ENCODE results near the gene DNAH10. TPM values are rescaled to one million over a fixed set of nuclear protein-coding genes. Genes with fewer than 3 reads are reported as not detected.

Gene DNAH10
- total RNA-seq, 4 donors from 2014 or later, result 0.18 to 0.65 TPM; not detected in 2

- H3K36me3 ChIP-seq, result peaks cover 3 to 53% of the 10 kb centered on the region in 2 donors
- intact Hi-C loops (cut with DNase I; ENCODE audit: low total_unique reads), result no loop called here
Measured at GRCh38 chr12:123721245-123721644, 40.9 kb upstream of the DNAH10 start.

GRCh38 chr12:123723011-123723410, 39.1 kb upstream of the DNAH10 start:
- intact Hi-C loops (cut with DNase I; ENCODE audit: low total_unique reads), result no loop called here
- TF ChIP-seq POLR2A (IDR thresholded peaks at IDR 0.05) (no peak), CTCF (IDR thresholded peaks at IDR 0.05 in 4 of 5, conservative IDR thresholded peaks at IDR 0.05 in 1 of 5) (no peak)
- Histone ChIP-seq H3K4me1 (no peaks in the 10 kb centered on the region), H3K9me3 (no peaks in the 10 kb centered on the region), H3K4me3 (no peak overlapping the region), H3K27ac (no peak overlapping the region), H3K27me3 (no peaks in the 10 kb centered on the region), H3K36me3 (peaks cover 3 to 70% of the 10 kb centered on the region in 2 donors)
- DNase-seq, result no peak
- in situ Hi-C loops (cut with MboI; ENCODE audit: low sequenced_read_pairs in 4 of 4), result no loop called here
- no peak for ATAC-seq

More at GRCh38 chr12:123721245-123721644, 40.9 kb upstream of the DNAH10 start:
- no peaks in the 10 kb centered on the region for H3K27me3 ChIP-seq
- H3K4me1 ChIP-seq, result no peaks in the 10 kb centered on the region
- no peak overlapping the region for H3K4me3 ChIP-seq
- H3K27ac ChIP-seq, result no peak overlapping the region
- no peaks in the 10 kb centered on the region for H3K9me3 ChIP-seq
- TF ChIP-seq CTCF (IDR thresholded peaks at IDR 0.05 in 4 of 5, conservative IDR thresholded peaks at IDR 0.05 in 1 of 5) (no peak), POLR2A (IDR thresholded peaks at IDR 0.05) (no peak)
- no peak for ATAC-seq
- no peak for DNase-seq
- in situ Hi-C loops (cut with MboI; ENCODE audit: low sequenced_read_pairs in 4 of 4), result no loop called here

- no peak overlapping the region for H3K27ac ChIP-seq
- H3K27me3 ChIP-seq, result no peaks in the 10 kb centered on the region
- no peak for TF ChIP-seq POLR2A (IDR thresholded peaks at IDR 0.05)
- no peak for TF ChIP-seq CTCF (IDR thresholded peaks at IDR 0.05 in 4 of 5, conservative IDR thresholded peaks at IDR 0.05 in 1 of 5)
- H3K9me3 ChIP-seq, result no peaks in the 10 kb centered on the region
- ATAC-seq (no peak), DNase-seq (no peak)
- no peak overlapping the region for H3K4me3 ChIP-seq
- H3K36me3 ChIP-seq, result peaks cover 3 to 72% of the 10 kb centered on the region in 2 donors
- in situ Hi-C loops (cut with MboI; ENCODE audit: low sequenced_read_pairs in 4 of 4), result no loop called here
- no peaks in the 10 kb centered on the region for H3K4me1 ChIP-seq
- intact Hi-C loops (cut with DNase I; ENCODE audit: low total_unique reads), result no loop called here
Measured at GRCh38 chr12:123723765-123724164, 38.3 kb upstream of the DNAH10 start.

- Histone ChIP-seq H3K4me1 (no peaks in the 10 kb centered on the region), H3K27ac (no peak overlapping the region), H3K36me3 (peaks cover 3 to 69% of the 10 kb centered on the region in 2 donors), H3K4me3 (no peak overlapping the region), H3K27me3 (no peaks in the 10 kb centered on the region), H3K9me3 (no peaks in the 10 kb centered on the region)
- in situ Hi-C loops (cut with MboI; ENCODE audit: low sequenced_read_pairs in 4 of 4) (no loop called here), intact Hi-C loops (cut with DNase I; ENCODE audit: low total_unique reads) (no loop called here)
- DNase-seq, result no peak
- TF ChIP-seq CTCF (IDR thresholded peaks at IDR 0.05 in 4 of 5, conservative IDR thresholded peaks at IDR 0.05 in 1 of 5) (no peak), POLR2A (IDR thresholded peaks at IDR 0.05) (no peak)
- no peak for ATAC-seq
Measured at GRCh38 chr12:123726244-123726643, 35.9 kb upstream of the DNAH10 start.

GRCh38 chr12:123726962-123727361, 35.1 kb upstream of the DNAH10 start:
- TF ChIP-seq POLR2A (IDR thresholded peaks at IDR 0.05), result no peak
- TF ChIP-seq CTCF (IDR thresholded peaks at IDR 0.05 in 4 of 5, conservative IDR thresholded peaks at IDR 0.05 in 1 of 5), result no peak
- Histone ChIP-seq H3K9me3 (no peaks in the 10 kb centered on the region), H3K36me3 (peaks cover 3 to 71% of the 10 kb centered on the region in 2 donors), H3K4me3 (no peak overlapping the region), H3K27me3 (no peaks in the 10 kb centered on the region), H3K4me1 (no peaks in the 10 kb centered on the region), H3K27ac (no peak overlapping the region)
- intact Hi-C loops (cut with DNase I; ENCODE audit: low total_unique reads), result no loop called here
- no peak for DNase-seq
- ATAC-seq, result no peak
- in situ Hi-C loops (cut with MboI; ENCODE audit: low sequenced_read_pairs in 4 of 4), result no loop called here
